ENCODE data around the gene CCL27.
A peak's percentile ranks its signal among the peaks of the same experiment; 100 is the strongest.

The CCL27 gene, protein sequence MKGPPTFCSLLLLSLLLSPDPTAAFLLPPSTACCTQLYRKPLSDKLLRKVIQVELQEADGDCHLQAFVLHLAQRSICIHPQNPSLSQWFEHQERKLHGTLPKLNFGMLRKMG

DNA sequence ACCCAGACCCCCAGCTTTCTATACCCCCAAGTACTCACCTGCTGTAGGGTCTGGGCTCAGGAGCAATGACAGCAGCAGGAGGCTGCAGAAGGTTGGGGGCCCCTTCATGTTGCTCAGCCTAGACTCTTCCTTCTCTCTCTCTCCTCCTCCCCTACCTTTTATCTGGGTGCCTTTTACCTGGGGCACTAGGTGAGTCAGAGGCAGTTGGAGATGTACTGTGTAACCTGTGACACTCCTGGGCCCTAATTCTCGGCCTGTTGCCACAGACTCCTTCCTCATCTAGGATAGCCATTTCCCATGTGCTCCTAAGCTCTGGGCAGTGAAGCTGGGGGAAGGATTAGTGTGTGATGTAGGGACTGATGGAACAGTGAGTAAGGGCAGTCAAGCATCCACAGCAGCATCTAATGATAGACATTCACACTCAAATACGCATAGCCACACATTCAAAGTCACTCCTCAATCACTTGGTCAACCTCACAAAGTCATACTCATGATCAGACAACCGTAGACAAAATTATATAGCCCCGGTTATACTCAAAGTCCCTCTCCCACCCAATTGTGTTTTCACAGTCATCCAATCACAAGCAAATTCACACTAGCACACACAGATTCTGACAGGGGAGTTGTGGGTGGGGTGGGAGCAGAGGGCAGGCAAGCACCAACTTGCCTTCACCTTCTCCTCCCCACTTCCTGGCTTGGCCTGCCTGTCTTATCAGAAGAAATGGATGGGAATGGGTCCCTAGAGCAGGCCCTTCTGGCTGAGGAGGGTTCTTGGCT, at the start of gene CCL27:
TSS of gene CCL27 (minus strand) at position 132 of the 777 bp plus-strand sequence. CDS start at position 108, 24 bp downstream.
- no peak for DNase-seq (ENCODE audit: low spot score)

GRCh38 chr9:34712140-34712539, 49.7 kb upstream of the CCL27 start:
- no peak for DNase-seq (ENCODE audit: low spot score)

- no peak for DNase-seq (ENCODE audit: low spot score)
Observed at GRCh38 chr9:34710023-34710422, 47.6 kb upstream of the CCL27 start, which contains the start of gene CCL21. Gene CCL21 (minus strand): TSS chr9:34710136. CDS start chr9:34710066, 70 bp downstream.

- DNase-seq (ENCODE audit: low spot score), result no peak
Observed at GRCh38 chr9:34709196-34709978, 46.9 kb upstream of the CCL27 start.

DNA sequence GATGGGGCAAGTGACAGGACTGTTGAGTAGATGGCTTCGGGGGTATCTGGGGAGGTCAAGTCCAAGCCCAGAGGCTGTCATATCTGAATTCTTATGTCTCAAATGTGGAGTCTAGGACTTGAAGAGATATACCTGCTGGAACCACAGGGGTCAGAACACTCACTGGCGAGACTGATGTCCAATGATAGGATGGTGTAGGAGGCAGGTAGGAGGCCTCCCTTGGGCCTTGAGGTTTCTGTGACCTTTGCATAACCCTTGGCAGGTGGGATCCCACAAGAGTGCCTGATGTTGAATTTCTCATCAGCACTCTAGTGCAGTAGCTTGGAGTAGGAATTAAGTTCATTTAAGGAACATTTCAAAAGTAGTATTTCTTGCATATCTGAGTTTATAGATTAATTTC, 44.7 kb upstream of the CCL27 start:
- DNase-seq (ENCODE audit: low spot score), result no peak

- peak; percentile 87 for DNase-seq (ENCODE audit: low spot score)
Observed at GRCh38 chr9:34701769-34702736, 39.6 kb upstream of the CCL27 start.

- DNase-seq (ENCODE audit: low spot score), result peak; percentile 82
Observed at GRCh38 chr9:34701023-34701768, 38.7 kb upstream of the CCL27 start.

- DNase-seq (ENCODE audit: low spot score), result no peak
Observed at GRCh38 chr9:34694811-34695210, 32.4 kb upstream of the CCL27 start.

DNA sequence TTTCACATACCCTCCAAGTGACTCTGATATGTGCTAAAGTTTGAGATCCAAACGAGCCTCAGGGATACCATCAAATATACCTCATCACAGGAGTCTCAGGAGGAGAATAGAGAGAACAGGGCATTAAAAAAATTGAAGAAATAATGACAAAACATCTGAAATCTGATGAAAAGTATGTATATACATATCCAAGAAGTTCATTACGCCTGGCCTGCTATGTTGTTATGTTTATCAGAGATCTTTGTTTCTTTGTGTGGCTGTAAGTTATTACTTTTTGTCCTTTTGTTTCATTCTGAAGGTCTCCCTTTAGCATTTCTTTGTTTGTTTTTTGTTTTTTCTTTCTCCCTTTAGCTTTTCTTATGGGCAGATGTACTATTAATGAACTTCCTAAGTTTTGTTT, 31.1 kb upstream of the CCL27 start:
- no peak for DNase-seq (ENCODE audit: low spot score)

DNA sequence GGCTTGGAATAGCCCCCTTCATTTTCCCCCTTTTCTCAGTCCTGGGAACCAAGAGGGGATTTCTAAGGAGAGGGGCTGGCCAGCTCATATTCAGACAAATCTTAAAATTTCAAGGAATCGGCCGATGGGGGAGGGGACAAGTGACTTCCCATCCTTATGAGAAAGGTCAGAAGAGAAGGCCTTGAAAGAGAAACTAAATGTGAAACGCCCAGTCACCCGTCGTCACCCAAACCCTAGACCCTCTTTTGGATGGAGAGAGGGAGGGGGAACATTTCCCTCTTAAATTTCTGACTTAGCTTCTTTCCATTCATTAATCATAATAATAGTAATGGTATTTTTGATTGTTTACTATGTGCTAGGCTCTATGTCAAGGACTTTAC, 29.5 kb upstream of the CCL27 start:
- no peak for DNase-seq (ENCODE audit: low spot score)

- DNase-seq (ENCODE audit: low spot score), result no peak
Observed at GRCh38 chr9:34690983-34691935, 28.8 kb upstream of the CCL27 start, which contains the start of gene CCL19. Gene CCL19 (minus strand): TSS chr9:34691276. CDS start chr9:34691139, 137 bp downstream.

GRCh38 chr9:34689512-34689911, 27.1 kb upstream of the CCL27 start:
- DNase-seq (ENCODE audit: low spot score), result no peak

DNA sequence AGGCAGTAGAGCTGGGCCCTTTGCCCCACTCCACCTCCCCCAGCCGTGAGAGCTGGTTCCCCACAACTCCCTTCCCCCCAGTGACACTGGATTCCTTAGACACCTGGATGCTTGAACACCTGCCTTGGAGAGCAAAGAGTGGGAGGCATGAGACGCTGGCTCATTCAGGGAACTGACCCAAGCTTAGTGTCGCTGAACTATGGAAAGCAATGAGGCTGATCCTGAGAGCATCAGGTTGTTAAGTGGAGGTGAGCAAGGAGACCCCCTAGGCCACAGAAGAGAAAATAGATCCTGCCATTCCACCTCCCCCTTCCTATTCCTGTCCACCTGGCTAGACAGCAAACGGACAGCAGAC, 26.6 kb upstream of the CCL27 start:
- no peak for DNase-seq (ENCODE audit: low spot score)

DNA sequence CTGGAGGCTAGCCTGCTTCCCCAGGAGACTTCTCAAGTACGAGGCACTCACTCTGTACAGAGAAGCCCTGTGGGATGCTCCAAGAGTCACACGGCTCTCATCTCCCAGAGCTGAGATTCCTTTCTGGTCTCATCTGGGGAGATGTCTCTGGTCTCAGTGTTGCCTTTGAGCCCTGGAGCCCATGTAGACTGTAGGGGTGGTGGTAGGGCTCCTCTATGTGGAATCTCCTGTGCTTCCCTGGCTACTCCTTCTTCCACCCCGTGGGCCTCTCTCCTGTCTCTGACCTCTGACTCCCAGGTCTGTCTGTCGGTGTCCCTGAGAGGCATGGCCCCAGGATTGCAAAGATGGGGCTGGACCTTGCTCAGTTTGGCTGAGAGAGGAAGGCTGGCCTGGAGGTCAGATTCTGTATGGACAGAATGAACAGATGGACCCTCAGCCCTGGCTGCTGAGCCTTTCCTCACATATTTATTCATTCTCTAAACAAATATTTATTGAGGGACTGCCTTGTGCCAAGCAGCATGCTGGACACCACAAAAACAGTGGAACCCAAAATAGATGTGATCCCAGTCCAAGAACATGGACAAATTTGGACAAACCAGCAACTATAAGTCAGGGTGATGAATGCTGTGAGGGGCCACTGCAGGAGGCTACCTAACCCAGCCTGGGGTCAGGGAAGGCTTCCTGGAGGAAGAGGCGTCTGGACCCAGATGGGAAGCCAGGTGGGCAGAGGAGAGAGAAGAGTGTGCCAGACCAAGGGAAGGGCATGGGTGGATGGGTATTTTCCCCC, 26.1 kb upstream of the CCL27 start:
- DNase-seq (ENCODE audit: low spot score), result no peak

GRCh38 chr9:34687276-34688030, 25.0 kb upstream of the CCL27 start:
- no peak for DNase-seq (ENCODE audit: low spot score)

DNA sequence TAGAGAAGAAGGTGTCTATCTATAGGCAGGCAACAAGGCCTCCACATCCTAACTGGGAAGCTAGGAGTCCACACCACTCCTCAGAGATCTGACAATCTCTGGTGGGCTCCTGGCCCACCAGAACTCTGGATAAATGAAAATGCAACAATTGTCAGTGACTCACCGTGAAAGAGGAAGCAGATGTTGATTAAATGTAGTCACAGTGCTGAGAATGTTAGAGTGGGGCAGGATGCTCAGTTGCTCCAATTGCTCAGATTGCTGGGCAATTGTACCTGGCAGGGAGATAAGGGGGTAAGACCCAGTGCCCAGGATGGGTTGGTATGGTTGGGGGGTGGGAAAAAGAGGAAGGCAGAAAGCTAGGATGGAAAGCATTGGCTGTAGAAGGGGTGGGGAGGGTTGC, 24.3 kb upstream of the CCL27 start:
- DNase-seq (ENCODE audit: low spot score), result no peak

DNA sequence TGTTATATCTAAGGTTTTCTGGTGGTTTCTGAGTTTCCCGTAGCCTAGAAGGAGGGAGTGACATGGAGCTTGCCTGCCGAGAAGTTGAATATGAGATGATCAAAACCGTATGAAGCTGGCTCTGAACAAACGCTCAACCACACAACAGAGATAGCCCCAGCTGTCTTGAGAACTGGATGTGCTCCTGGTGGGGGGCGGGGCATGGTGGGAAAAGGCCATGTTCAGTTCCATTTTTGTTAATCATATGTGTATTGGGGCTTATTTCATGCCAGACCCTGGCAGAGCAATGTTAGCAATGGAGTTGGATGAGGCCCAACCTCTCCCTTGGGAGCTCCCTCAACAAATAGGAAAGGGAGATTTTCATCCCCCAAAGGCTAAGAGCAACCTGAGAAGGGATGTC, 23.8 kb upstream of the CCL27 start:
- DNase-seq (ENCODE audit: low spot score), result no peak

DNA sequence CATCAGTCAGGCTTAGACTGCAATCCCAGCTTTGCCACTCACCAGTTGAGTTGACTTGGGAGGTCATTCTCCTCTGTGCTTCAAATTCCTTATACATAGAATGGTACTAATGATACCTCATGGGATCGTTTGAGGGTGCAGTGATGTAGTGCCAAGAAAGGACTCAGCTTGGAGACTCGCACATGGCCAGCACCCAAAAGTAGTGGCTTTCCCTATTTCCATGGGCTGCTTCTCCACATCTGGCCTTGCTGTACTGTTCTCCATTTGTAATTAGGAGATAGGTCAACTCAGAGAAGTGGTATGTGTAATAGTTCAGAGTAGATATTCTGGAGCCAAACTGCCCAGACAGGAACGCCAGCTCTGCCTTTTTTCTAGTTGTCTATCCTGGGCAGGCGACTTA, 23.1 kb upstream of the CCL27 start:
- no peak for DNase-seq (ENCODE audit: low spot score)

All from hepatic stellate cell (primary cell).